ENCODE results near the gene EMC8.
A peak's percentile ranks its signal among the peaks of the same experiment; 100 is the strongest.

Gene EMC8

GRCh38 chr16:85733839-85734170 lies 65.5 kb downstream of the EMC8 start:
- Histone ChIP-seq H4K12ac (ENCODE audit: low read depth, low read length) (no peak overlapping the region), H2BK120ac (ENCODE audit: insufficient read depth, low read length, poor library complexity) (no peak overlapping the region), H4K8ac (ENCODE audit: low read depth, low read length) (no peak overlapping the region), H3K4me3 (ENCODE audit: low read depth, low read length) (no peak overlapping the region), H3K79me2 (ENCODE audit: control insufficient read depth, insufficient read depth, low read length, poor library complexity) (no peaks in the 10 kb centered on the region), H4K91ac (ENCODE audit: low read depth, low read length) (no peak overlapping the region), H2BK12ac (ENCODE audit: low read length) (no peak overlapping the region), H3K4ac (ENCODE audit: low read depth, low read length) (no peak overlapping the region), H3K27ac (ENCODE audit: low read depth, low read length) (no peak overlapping the region), H3K4me2 (ENCODE audit: low read length) (no peak overlapping the region), H2BK5ac (ENCODE audit: low read depth, low read length, poor library complexity) (no peak overlapping the region), H3K27me3 (ENCODE audit: insufficient read depth, low read length) (no peaks in the 10 kb centered on the region), H3K14ac (ENCODE audit: low read length) (no peak overlapping the region), H3K9me3 (ENCODE audit: insufficient read depth, low read depth, low read length) (peaks cover 3% of the 10 kb centered on the region), H3K23ac (ENCODE audit: low read length) (no peak overlapping the region), H3K79me1 (ENCODE audit: low read length) (peaks cover 2% of the 10 kb centered on the region), H3K18ac (ENCODE audit: low read length) (no peak overlapping the region), H2AK5ac (ENCODE audit: low read length) (no peak overlapping the region), H3K36me3 (ENCODE audit: control insufficient read depth in 1 of 2, insufficient read depth in 2 of 2, low read length in 2 of 2) (no peaks in the 10 kb centered on the region), H2AFZ (ENCODE audit: insufficient read depth, low read length, poor library complexity) (no peak overlapping the region), H3K9ac (ENCODE audit: low read length) (no peak overlapping the region), H3K4me1 (ENCODE audit: control insufficient read depth in 1 of 2, insufficient read depth in 2 of 2, low read length in 2 of 2) (no peaks in the 10 kb centered on the region)
- DNase-seq, result peak in 1 of 2 donors; percentile 39
- no CpG with 5 or more reads among the region's 11 CpGs for WGBS (ENCODE audit: extremely low coverage, insufficient coverage, insufficient read length)

GRCh38 chr16:85733155-85733838 lies 66.0 kb downstream of the EMC8 start:
- H3K27me3 ChIP-seq (ENCODE audit: insufficient read depth, low read length), result no peaks in the 10 kb centered on the region
- H3K9ac ChIP-seq (ENCODE audit: low read length), result no peak overlapping the region

GRCh38 chr16:85731179-85731578 lies 68.2 kb downstream of the EMC8 start:
- Histone ChIP-seq H3K18ac (ENCODE audit: low read length) (no peak overlapping the region), H2AK5ac (ENCODE audit: low read length) (no peak overlapping the region), H3K4ac (ENCODE audit: low read depth, low read length) (no peak overlapping the region), H2BK5ac (ENCODE audit: low read depth, low read length, poor library complexity) (no peak overlapping the region), H3K23ac (ENCODE audit: low read length) (no peak overlapping the region), H4K8ac (ENCODE audit: low read depth, low read length) (no peak overlapping the region), H3K79me1 (ENCODE audit: low read length) (no peaks in the 10 kb centered on the region), H2AFZ (ENCODE audit: insufficient read depth, low read length, poor library complexity) (no peak overlapping the region), H3K27ac (ENCODE audit: low read depth, low read length) (no peak overlapping the region), H3K9ac (ENCODE audit: low read length) (no peak overlapping the region), H2BK120ac (ENCODE audit: insufficient read depth, low read length, poor library complexity) (no peak overlapping the region), H4K91ac (ENCODE audit: low read depth, low read length) (no peak overlapping the region), H3K4me3 (ENCODE audit: low read depth, low read length) (no peak overlapping the region), H3K4me1 (ENCODE audit: control insufficient read depth in 1 of 2, insufficient read depth in 2 of 2, low read length in 2 of 2) (no peaks in the 10 kb centered on the region), H3K9me3 (ENCODE audit: insufficient read depth, low read depth, low read length) (peaks cover 5% of the 10 kb centered on the region), H3K36me3 (ENCODE audit: control insufficient read depth in 1 of 2, insufficient read depth in 2 of 2, low read length in 2 of 2) (peaks cover 0 to 4% of the 10 kb centered on the region in 2 experiments), H3K14ac (ENCODE audit: low read length) (no peak overlapping the region), H3K27me3 (ENCODE audit: insufficient read depth, low read length) (no peaks in the 10 kb centered on the region), H3K4me2 (ENCODE audit: low read length) (no peak overlapping the region), H3K79me2 (ENCODE audit: control insufficient read depth, insufficient read depth, low read length, poor library complexity) (no peaks in the 10 kb centered on the region), H4K12ac (ENCODE audit: low read depth, low read length) (no peak overlapping the region), H2BK12ac (ENCODE audit: low read length) (no peak overlapping the region)
- WGBS (ENCODE audit: extremely low coverage, insufficient coverage, insufficient read length), result no CpG with 5 or more reads among the region's 5 CpGs
- DNase-seq, result no peak

More at GRCh38 chr16:85733155-85733838, 66.0 kb downstream of the EMC8 start:
- Histone ChIP-seq H3K18ac (ENCODE audit: low read length) (no peak overlapping the region), H4K91ac (ENCODE audit: low read depth, low read length) (no peak overlapping the region), H3K9me3 (ENCODE audit: insufficient read depth, low read depth, low read length) (peaks cover 3% of the 10 kb centered on the region), H3K4me2 (ENCODE audit: low read length) (no peak overlapping the region), H4K12ac (ENCODE audit: low read depth, low read length) (no peak overlapping the region), H3K14ac (ENCODE audit: low read length) (no peak overlapping the region), H3K4ac (ENCODE audit: low read depth, low read length) (no peak overlapping the region), H3K36me3 (ENCODE audit: control insufficient read depth in 1 of 2, insufficient read depth in 2 of 2, low read length in 2 of 2) (no peaks in the 10 kb centered on the region), H3K4me3 (ENCODE audit: low read depth, low read length) (no peak overlapping the region), H3K27ac (ENCODE audit: low read depth, low read length) (no peak overlapping the region), H3K23ac (ENCODE audit: low read length) (no peak overlapping the region), H2BK5ac (ENCODE audit: low read depth, low read length, poor library complexity) (no peak overlapping the region), H3K4me1 (ENCODE audit: control insufficient read depth in 1 of 2, insufficient read depth in 2 of 2, low read length in 2 of 2) (no peaks in the 10 kb centered on the region), H3K79me1 (ENCODE audit: low read length) (no peaks in the 10 kb centered on the region), H2AK5ac (ENCODE audit: low read length) (no peak overlapping the region), H3K79me2 (ENCODE audit: control insufficient read depth, insufficient read depth, low read length, poor library complexity) (no peaks in the 10 kb centered on the region), H4K8ac (ENCODE audit: low read depth, low read length) (no peak overlapping the region), H2AFZ (ENCODE audit: insufficient read depth, low read length, poor library complexity) (no peak overlapping the region), H2BK120ac (ENCODE audit: insufficient read depth, low read length, poor library complexity) (no peak overlapping the region), H2BK12ac (ENCODE audit: low read length) (no peak overlapping the region)
- WGBS (ENCODE audit: extremely low coverage, insufficient coverage, insufficient read length), result no CpG with 5 or more reads among the region's 13 CpGs
- peak in 1 of 2 donors; percentile 50 for DNase-seq

- Histone ChIP-seq H3K27me3 (ENCODE audit: insufficient read depth, low read length) (no peaks in the 10 kb centered on the region), H4K91ac (ENCODE audit: low read depth, low read length) (no peak overlapping the region), H4K8ac (ENCODE audit: low read depth, low read length) (no peak overlapping the region), H2AK5ac (ENCODE audit: low read length) (no peak overlapping the region), H2BK5ac (ENCODE audit: low read depth, low read length, poor library complexity) (no peak overlapping the region), H3K27ac (ENCODE audit: low read depth, low read length) (no peak overlapping the region), H3K4me1 (ENCODE audit: control insufficient read depth in 1 of 2, insufficient read depth in 2 of 2, low read length in 2 of 2) (no peaks in the 10 kb centered on the region), H3K23ac (ENCODE audit: low read length) (no peak overlapping the region), H3K4me2 (ENCODE audit: low read length) (no peak overlapping the region), H3K79me1 (ENCODE audit: low read length) (no peaks in the 10 kb centered on the region), H3K79me2 (ENCODE audit: control insufficient read depth, insufficient read depth, low read length, poor library complexity) (no peaks in the 10 kb centered on the region), H3K36me3 (ENCODE audit: control insufficient read depth in 1 of 2, insufficient read depth in 2 of 2, low read length in 2 of 2) (peaks cover 0 to 4% of the 10 kb centered on the region in 2 experiments), H3K9me3 (ENCODE audit: insufficient read depth, low read depth, low read length) (peaks cover 10% of the 10 kb centered on the region), H3K4ac (ENCODE audit: low read depth, low read length) (no peak overlapping the region), H4K12ac (ENCODE audit: low read depth, low read length) (no peak overlapping the region), H2BK120ac (ENCODE audit: insufficient read depth, low read length, poor library complexity) (no peak overlapping the region), H3K4me3 (ENCODE audit: low read depth, low read length) (no peak overlapping the region), H3K14ac (ENCODE audit: low read length) (no peak overlapping the region), H3K9ac (ENCODE audit: low read length) (no peak overlapping the region), H3K18ac (ENCODE audit: low read length) (no peak overlapping the region), H2AFZ (ENCODE audit: insufficient read depth, low read length, poor library complexity) (no peak overlapping the region), H2BK12ac (ENCODE audit: low read length) (no peak overlapping the region)
- DNase-seq, result no peak
- no CpG with 5 or more reads among the region's 5 CpGs for WGBS (ENCODE audit: extremely low coverage, insufficient coverage, insufficient read length)
These were observed 69.2 kb downstream of the EMC8 start for GRCh38 chr16:85730186-85730465.

All from trophoblast cell (in vitro differentiated cells and primary cell).